Measurements from ENCODE around the gene DUXA.
"Not testable (repeated sequence)": the region's sequence is repeated elsewhere in the genome, so short reads cannot be mapped to it uniquely, and the experiment has no call there.

DUXA gene

DNA sequence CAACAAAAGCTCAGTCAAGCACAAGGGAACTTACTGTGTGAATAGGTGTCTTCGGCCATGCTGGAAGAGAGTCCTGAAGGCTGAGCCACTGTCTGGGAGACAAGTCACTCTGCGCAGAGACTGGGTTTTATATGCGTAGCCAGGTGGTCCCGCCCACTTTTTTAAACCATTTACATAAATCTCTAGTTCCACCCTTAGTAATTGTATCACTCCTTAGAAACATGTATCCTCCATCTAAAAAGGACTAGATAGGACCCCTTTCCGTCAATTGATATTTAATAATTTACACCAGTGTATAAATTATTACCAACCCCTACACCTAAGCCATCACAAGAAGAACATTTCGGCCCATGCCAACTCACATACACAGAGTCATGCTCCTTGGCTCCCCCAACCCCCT is at the start of gene DUXA:
Gene DUXA (minus strand): TSS at position 101 of the 400 bp plus-strand sequence. CDS start 42 bp downstream, at position 59.
- POLR2A ChIA-PET (ENCODE audit: low non-redundant PET) = no interaction called here
- no peak within 1 kb of the TSS for H3K27ac ChIP-seq
- DNase-seq (ENCODE audit: low spot score) = no peak
- TF ChIP-seq CTCF (conservative IDR thresholded peaks at IDR 0.05; ENCODE audit: low read depth) = no peak
- CTCF ChIA-PET = no interaction called here

DNA sequence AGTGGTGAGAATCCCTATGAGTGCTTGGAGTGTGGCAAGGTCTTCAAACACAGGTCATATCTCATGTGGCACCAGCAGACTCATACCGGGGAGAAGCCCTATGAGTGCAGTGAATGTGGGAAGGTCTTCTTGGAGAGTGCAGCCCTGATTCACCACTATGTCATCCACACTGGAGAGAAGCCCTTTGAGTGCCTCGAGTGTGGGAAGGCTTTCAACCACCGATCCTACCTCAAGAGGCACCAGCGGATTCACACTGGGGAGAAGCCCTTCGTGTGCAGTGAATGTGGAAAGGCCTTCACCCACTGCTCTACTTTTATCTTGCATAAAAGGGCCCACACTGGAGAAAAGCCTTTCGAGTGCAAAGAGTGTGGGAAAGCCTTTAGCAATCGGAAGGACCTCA is 44.8 kb upstream of the DUXA start:
- TF ChIP-seq CTCF (conservative IDR thresholded peaks at IDR 0.05; ENCODE audit: low read depth) = no peak

GRCh38 chr19:57210381-57210780 is 43.1 kb upstream of the DUXA start:
- H3K27ac ChIP-seq = no peak overlapping the region
- no peak for TF ChIP-seq CTCF (conservative IDR thresholded peaks at IDR 0.05; ENCODE audit: low read depth)
- ChIA-PET CTCF (no interaction called here), POLR2A (ENCODE audit: low non-redundant PET) (interaction anchor here (0.6 kb wide), 1 partner anchor 59 kb away, joined by 5 read pairs; no protein-coding TSS in a partner anchor)
- DNase-seq (ENCODE audit: low spot score) = no peak

More for the DNA sequence above, 44.8 kb upstream of the DUXA start:
- no peak for DNase-seq (ENCODE audit: low spot score)
- no peak overlapping the region for H3K27ac ChIP-seq
- CTCF ChIA-PET = no interaction called here
- POLR2A ChIA-PET (ENCODE audit: low non-redundant PET) = no interaction called here

DNA sequence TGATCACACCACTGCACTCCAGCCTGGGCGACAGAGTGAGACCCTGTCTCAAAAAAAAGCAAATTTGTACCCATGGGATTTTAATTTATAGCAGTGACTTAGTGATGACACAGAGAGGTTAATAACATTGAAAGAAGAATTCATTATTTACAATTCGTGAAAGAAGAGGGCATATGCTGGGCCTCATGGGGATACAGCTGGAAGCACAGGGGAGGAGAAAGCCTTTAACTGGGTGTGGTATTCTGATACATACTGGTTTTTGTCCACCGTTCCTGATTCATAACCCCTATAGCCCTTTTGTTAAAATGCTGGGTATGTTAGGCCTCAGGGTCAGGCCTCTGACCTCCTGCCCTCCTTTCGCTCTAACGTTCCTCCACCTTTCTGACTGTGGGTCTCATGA is 34.9 kb upstream of the DUXA start:
- ChIA-PET POLR2A (ENCODE audit: low non-redundant PET) (no interaction called here), CTCF (no interaction called here)
- no peak for TF ChIP-seq CTCF (conservative IDR thresholded peaks at IDR 0.05; ENCODE audit: low read depth)
- no peak overlapping the region for H3K27ac ChIP-seq
- DNase-seq (ENCODE audit: low spot score) = no peak

GRCh38 chr19:57197874-57198273 is 30.6 kb upstream of the DUXA start:
- H3K27ac ChIP-seq; DNase-seq (ENCODE audit: low spot score); CTCF ChIA-PET; POLR2A ChIA-PET (ENCODE audit: low non-redundant PET): not testable (repeated sequence)

- POLR2A ChIA-PET (ENCODE audit: low non-redundant PET) = no interaction called here
- DNase-seq (ENCODE audit: low spot score) = no peak
- CTCF ChIA-PET = no interaction called here
- peak overlapping the region; percentile 84 for H3K27ac ChIP-seq
- TF ChIP-seq CTCF (conservative IDR thresholded peaks at IDR 0.05; ENCODE audit: low read depth) = no peak
These were observed 25.7 kb upstream of the DUXA start for GRCh38 chr19:57192993-57193392.

- peak; percentile 21 for DNase-seq (ENCODE audit: low spot score)
- TF ChIP-seq CTCF (conservative IDR thresholded peaks at IDR 0.05; ENCODE audit: low read depth) = no peak
- ChIA-PET POLR2A (ENCODE audit: low non-redundant PET) (no interaction called here), CTCF (interaction anchor here (0.7 kb wide), 1 partner anchor 615 kb away, joined by 3 read pairs; no protein-coding TSS in a partner anchor)
- peak overlapping the region; percentile 84 for H3K27ac ChIP-seq
These were observed 24.8 kb upstream of the DUXA start for GRCh38 chr19:57192077-57192420.

All from RWPE1 (cell line).